Measurements from ENCODE around the gene PTPRN. TPM values are rescaled to one million over a fixed set of nuclear protein-coding genes. Genes with fewer than 3 reads are reported as not detected.
A peak's percentile ranks its signal among the peaks of the same experiment; 100 is the strongest.

Gene PTPRN
- polyA plus RNA-seq, 1 donor from 2014 or later: 66.4 TPM

GRCh38 chr2:219244789-219245147 is 64.4 kb downstream of the PTPRN start:
- TF ChIP-seq, protein P1, sequence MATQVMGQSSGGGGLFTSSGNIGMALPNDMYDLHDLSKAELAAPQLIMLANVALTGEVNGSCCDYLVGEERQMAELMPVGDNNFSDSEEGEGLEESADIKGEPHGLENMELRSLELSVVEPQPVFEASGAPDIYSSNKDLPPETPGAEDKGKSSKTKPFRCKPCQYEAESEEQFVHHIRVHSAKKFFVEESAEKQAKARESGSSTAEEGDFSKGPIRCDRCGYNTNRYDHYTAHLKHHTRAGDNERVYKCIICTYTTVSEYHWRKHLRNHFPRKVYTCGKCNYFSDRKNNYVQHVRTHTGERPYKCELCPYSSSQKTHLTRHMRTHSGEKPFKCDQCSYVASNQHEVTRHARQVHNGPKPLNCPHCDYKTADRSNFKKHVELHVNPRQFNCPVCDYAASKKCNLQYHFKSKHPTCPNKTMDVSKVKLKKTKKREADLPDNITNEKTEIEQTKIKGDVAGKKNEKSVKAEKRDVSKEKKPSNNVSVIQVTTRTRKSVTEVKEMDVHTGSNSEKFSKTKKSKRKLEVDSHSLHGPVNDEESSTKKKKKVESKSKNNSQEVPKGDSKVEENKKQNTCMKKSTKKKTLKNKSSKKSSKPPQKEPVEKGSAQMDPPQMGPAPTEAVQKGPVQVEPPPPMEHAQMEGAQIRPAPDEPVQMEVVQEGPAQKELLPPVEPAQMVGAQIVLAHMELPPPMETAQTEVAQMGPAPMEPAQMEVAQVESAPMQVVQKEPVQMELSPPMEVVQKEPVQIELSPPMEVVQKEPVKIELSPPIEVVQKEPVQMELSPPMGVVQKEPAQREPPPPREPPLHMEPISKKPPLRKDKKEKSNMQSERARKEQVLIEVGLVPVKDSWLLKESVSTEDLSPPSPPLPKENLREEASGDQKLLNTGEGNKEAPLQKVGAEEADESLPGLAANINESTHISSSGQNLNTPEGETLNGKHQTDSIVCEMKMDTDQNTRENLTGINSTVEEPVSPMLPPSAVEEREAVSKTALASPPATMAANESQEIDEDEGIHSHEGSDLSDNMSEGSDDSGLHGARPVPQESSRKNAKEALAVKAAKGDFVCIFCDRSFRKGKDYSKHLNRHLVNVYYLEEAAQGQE (IDR thresholded peaks at IDR 0.05; ENCODE audit: borderline replicate concordance): no peak
- TF ChIP-seq EP300 (conservative IDR thresholded peaks at IDR 0.05; ENCODE audit: poor library complexity, severe bottlenecking) (no peak), POLR2AphosphoS5 (IDR thresholded peaks at IDR 0.05) (no peak), MXI1 (conservative IDR thresholded peaks at IDR 0.05; ENCODE audit: poor library complexity, severe bottlenecking) (no peak)
- peak overlapping the region; percentile 81 for H3K27ac ChIP-seq (ENCODE audit: low read length)
- peaks cover 12% of the 10 kb centered on the region for H3K79me2 ChIP-seq (replicated peaks; ENCODE audit: insufficient read depth, low read length)
- no peaks in the 10 kb centered on the region for H3F3A ChIP-seq (ENCODE audit: insufficient read depth, low read length, poor library complexity, severe bottlenecking)
- peak overlapping the region; percentile 81 for H2AFZ ChIP-seq (ENCODE audit: low read depth, low read length)
- peak overlapping the region; percentile 94 for H3K4me2 ChIP-seq (ENCODE audit: low read length)
- H3K27me3 ChIP-seq (ENCODE audit: insufficient read depth, low read depth, low read length): no peaks in the 10 kb centered on the region
- no peaks in the 10 kb centered on the region for H3K9me3 ChIP-seq (ENCODE audit: low read length)
- no peaks in the 10 kb centered on the region for H3K9me2 ChIP-seq (ENCODE audit: insufficient read depth, low read length)
- peaks cover 8% of the 10 kb centered on the region for H3K36me3 ChIP-seq (ENCODE audit: insufficient read depth, low read length)
- peak overlapping the region; percentile 97 for H3K9ac ChIP-seq (ENCODE audit: low read length)
- no peaks in the 10 kb centered on the region for H4K20me1 ChIP-seq (ENCODE audit: insufficient read depth)
- H3K4me3 ChIP-seq (ENCODE audit: low read length): peak overlapping the region; percentile 85

DNA sequence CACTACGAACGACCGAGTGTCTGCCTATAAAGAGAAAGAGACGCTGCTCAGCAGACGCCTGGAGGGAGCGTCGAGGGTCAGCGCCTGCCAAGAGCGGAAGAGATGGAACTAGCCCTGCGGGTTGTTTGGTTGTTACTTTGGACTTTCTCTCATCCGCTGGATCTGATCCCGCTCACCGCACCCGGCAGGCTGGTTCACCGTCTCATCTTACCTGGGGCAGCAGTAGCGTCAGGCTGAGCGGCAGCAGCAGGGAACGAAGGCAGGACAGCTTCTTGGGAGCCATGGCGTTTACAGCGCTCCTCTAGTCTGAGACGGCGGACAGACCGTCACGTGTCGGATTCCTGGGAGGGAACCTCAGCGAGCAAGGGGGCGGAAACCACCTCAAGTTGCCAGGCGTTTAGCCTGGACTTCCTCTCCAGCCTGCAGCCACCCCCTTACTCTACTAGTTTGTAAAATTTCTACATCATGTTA is 65.9 kb downstream of the PTPRN start:
- peaks cover 8% of the 10 kb centered on the region for H3K36me3 ChIP-seq (ENCODE audit: insufficient read depth, low read length)
- no peak overlapping the region for H2AFZ ChIP-seq (ENCODE audit: low read depth, low read length)
- no peak for TF ChIP-seq EZH2 (IDR thresholded peaks at IDR 0.05; ENCODE audit: borderline replicate concordance, insufficient read depth, low read length, poor library complexity, severe bottlenecking)
- H3K9me3 ChIP-seq (ENCODE audit: low read length): no peaks in the 10 kb centered on the region
- no peak overlapping the region for H3K9ac ChIP-seq (ENCODE audit: low read length)
- no peak overlapping the region for H3K4me3 ChIP-seq (ENCODE audit: low read length)
- no peaks in the 10 kb centered on the region for H4K20me1 ChIP-seq (ENCODE audit: insufficient read depth)
- H3K4me2 ChIP-seq (ENCODE audit: low read length): no peak overlapping the region
- H3K9me2 ChIP-seq (ENCODE audit: insufficient read depth, low read length): no peaks in the 10 kb centered on the region
- peaks cover 12% of the 10 kb centered on the region for H3K79me2 ChIP-seq (replicated peaks; ENCODE audit: insufficient read depth, low read length)
- H3K27ac ChIP-seq (ENCODE audit: low read length): no peak overlapping the region
- H3F3A ChIP-seq (ENCODE audit: insufficient read depth, low read length, poor library complexity, severe bottlenecking): no peaks in the 10 kb centered on the region
- H3K27me3 ChIP-seq (ENCODE audit: insufficient read depth, low read depth, low read length): no peaks in the 10 kb centered on the region

Small RNA genes lying within 50 kb of the gene (small RNA-seq; reads per million reads assigned to genes)
- gene AC053503.3 (0 reads per million in 3 experiments), gene MIR153-1 (1.9 to 12.5 (median 2.7) reads per million in 3 experiments)

Other genes starting within 250 kb of the PTPRN start
- 0.36 TPM in 1 of 2 replicates, not detected in the other for gene IHH, start 248.5 kb downstream of the PTPRN start, polyA plus RNA-seq
- 10.7 and 12.7 TPM in 2 replicates for gene NHEJ1, start 148.6 kb downstream of the PTPRN start, polyA plus RNA-seq
- gene SLC23A3, start 139.4 kb downstream of the PTPRN start, polyA plus RNA-seq: 0.12 and 0.28 TPM in 2 replicates
- gene CNPPD1, start 132.5 kb downstream of the PTPRN start, polyA plus RNA-seq: 87.7 and 89.1 TPM in 2 replicates
- gene RETREG2, start 131.1 kb downstream of the PTPRN start, polyA plus RNA-seq: 156 and 164 TPM in 2 replicates
- 73.6 and 101 TPM in 2 replicates for gene ZFAND2B, start 102.6 kb downstream of the PTPRN start, polyA plus RNA-seq
- 28.1 and 37.0 TPM in 2 replicates for gene ABCB6, start 90.4 kb downstream of the PTPRN start, polyA plus RNA-seq
- 25.6 and 26.2 TPM in 2 replicates for gene ATG9A, start 79.8 kb downstream of the PTPRN start, polyA plus RNA-seq
- 185 and 204 TPM in 2 replicates for gene ANKZF1, start 79.6 kb downstream of the PTPRN start, polyA plus RNA-seq
- gene GLB1L, start 64.0 kb downstream of the PTPRN start, polyA plus RNA-seq: 8.0 and 12.9 TPM in 2 replicates
- gene STK16, start 63.9 kb downstream of the PTPRN start, polyA plus RNA-seq: 64.9 and 96.5 TPM in 2 replicates
- gene TUBA4B, start 56.2 kb downstream of the PTPRN start, polyA plus RNA-seq: not detected in 2 replicates
- gene TUBA4A, start 55.5 kb downstream of the PTPRN start, polyA plus RNA-seq: 0.82 TPM in 1 of 2 replicates, not detected in the other
- 145 and 172 TPM in 2 replicates for gene DNAJB2, start 30.0 kb downstream of the PTPRN start, polyA plus RNA-seq
- gene RESP18, start 23.3 kb upstream of the PTPRN start, polyA plus RNA-seq: not detected in 2 replicates
- gene DNPEP, start 78.5 kb upstream of the PTPRN start, polyA plus RNA-seq: 11.9 and 16.7 TPM in 2 replicates
- gene DES, start 109.0 kb upstream of the PTPRN start, polyA plus RNA-seq: not detected in 2 replicates
- 58.3 and 87.6 TPM in 2 replicates for gene SPEG, start 125.4 kb upstream of the PTPRN start, polyA plus RNA-seq
- 16.9 and 20.4 TPM in 2 replicates for gene GMPPA, start 189.5 kb upstream of the PTPRN start, polyA plus RNA-seq
- 2.7 and 8.9 TPM in 2 replicates for gene ASIC4, start 205.1 kb upstream of the PTPRN start, polyA plus RNA-seq
- gene CHPF, start 234.4 kb upstream of the PTPRN start, polyA plus RNA-seq: 24.3 and 28.6 TPM in 2 replicates
- 39.3 and 44.0 TPM in 2 replicates for gene TMEM198, start 234.6 kb upstream of the PTPRN start, polyA plus RNA-seq